HUES6 (cell line): ENCODE results near the gene LTBP1.

Source experiments
- H3K27ac ChIP-seq: 2 replicates; pipeline ENCODE4 v1.7.0; 2013; ENCODE audit warnings: low read depth, mild to moderate bottlenecking, low read length, inconsistent platforms
- H3K27me3 ChIP-seq: 2 replicates; pipeline ENCODE4 v1.6.1; 2013; ENCODE audit warnings: low read length; ENCODE audit not compliant: control insufficient read depth, insufficient read depth
- H3K36me3 ChIP-seq: 2 replicates; pipeline ENCODE4 v1.6.1; 2013; ENCODE audit warnings: low read length; ENCODE audit not compliant: control insufficient read depth, insufficient read depth
- H3K4me1 ChIP-seq: 2 replicates; pipeline ENCODE4 v1.6.1; 2013; ENCODE audit warnings: low read length; ENCODE audit not compliant: control insufficient read depth, insufficient read depth
- H3K4me3 ChIP-seq: 2 replicates; pipeline ENCODE4 v1.5.1; 2013; ENCODE audit warnings: low read depth, low read length
- H3K9ac ChIP-seq: one replicate; pipeline ENCODE4 v1.6.1; 2013; ENCODE audit warnings: mild to moderate bottlenecking, low read length
- H3K9me3 ChIP-seq: 2 replicates; pipeline ENCODE4 v1.6.1; 2013; ENCODE audit warnings: low read depth, low read length; ENCODE audit not compliant: control insufficient read depth, insufficient read depth

Gene LTBP1

GRCh38 chr2:33214857-33215256, 268.1 kb downstream of the LTBP1 start:
- H3K4me1 ChIP-seq, result peaks cover 8% of the 10 kb centered on the region
- H3K36me3 ChIP-seq, result no peaks in the 10 kb centered on the region
- H3K9ac ChIP-seq, result no peak overlapping the region
- no peak overlapping the region for H3K4me3 ChIP-seq
- no peak overlapping the region for H3K27ac ChIP-seq
- H3K9me3 ChIP-seq, result no peaks in the 10 kb centered on the region
- no peaks in the 10 kb centered on the region for H3K27me3 ChIP-seq

GRCh38 chr2:33215299-33215698, 268.5 kb downstream of the LTBP1 start:
- H3K27ac ChIP-seq, result no peak overlapping the region
- H3K4me1 ChIP-seq, result peaks cover 12% of the 10 kb centered on the region
- no peak overlapping the region for H3K4me3 ChIP-seq
- no peaks in the 10 kb centered on the region for H3K36me3 ChIP-seq
- no peak overlapping the region for H3K9ac ChIP-seq
- H3K9me3 ChIP-seq, result no peaks in the 10 kb centered on the region
- no peaks in the 10 kb centered on the region for H3K27me3 ChIP-seq

- Histone ChIP-seq H3K4me1 (peaks cover 16% of the 10 kb centered on the region), H3K9me3 (no peaks in the 10 kb centered on the region), H3K36me3 (no peaks in the 10 kb centered on the region), H3K27ac (no peak overlapping the region), H3K9ac (no peak overlapping the region), H3K27me3 (no peaks in the 10 kb centered on the region), H3K4me3 (no peak overlapping the region)
Observed at GRCh38 chr2:33215983-33216382, 269.2 kb downstream of the LTBP1 start.

- Histone ChIP-seq H3K36me3 (no peaks in the 10 kb centered on the region), H3K9me3 (no peaks in the 10 kb centered on the region), H3K27me3 (no peaks in the 10 kb centered on the region), H3K9ac (no peak overlapping the region), H3K4me3 (no peak overlapping the region), H3K27ac (no peak overlapping the region), H3K4me1 (peaks cover 16% of the 10 kb centered on the region)
Observed at GRCh38 chr2:33216508-33217182, 269.9 kb downstream of the LTBP1 start.

GRCh38 chr2:33217406-33217805, 270.7 kb downstream of the LTBP1 start:
- Histone ChIP-seq H3K4me3 (no peak overlapping the region), H3K9ac (no peak overlapping the region), H3K9me3 (no peaks in the 10 kb centered on the region), H3K27ac (no peak overlapping the region), H3K27me3 (no peaks in the 10 kb centered on the region), H3K4me1 (peaks cover 16% of the 10 kb centered on the region), H3K36me3 (no peaks in the 10 kb centered on the region)

- no peak overlapping the region for H3K4me3 ChIP-seq
- H3K36me3 ChIP-seq, result no peaks in the 10 kb centered on the region
- H3K9ac ChIP-seq, result no peak overlapping the region
- peaks cover 16% of the 10 kb centered on the region for H3K4me1 ChIP-seq
- no peaks in the 10 kb centered on the region for H3K9me3 ChIP-seq
- no peak overlapping the region for H3K27ac ChIP-seq
- no peaks in the 10 kb centered on the region for H3K27me3 ChIP-seq
Observed at GRCh38 chr2:33219114-33219513, 272.4 kb downstream of the LTBP1 start.

GRCh38 chr2:33219850-33220275, 273.1 kb downstream of the LTBP1 start:
- Histone ChIP-seq H3K27me3 (no peaks in the 10 kb centered on the region), H3K27ac (no peak overlapping the region), H3K9ac (no peak overlapping the region), H3K9me3 (no peaks in the 10 kb centered on the region), H3K4me1 (peaks cover 16% of the 10 kb centered on the region), H3K4me3 (no peak overlapping the region), H3K36me3 (no peaks in the 10 kb centered on the region)

GRCh38 chr2:33220533-33220932, 273.8 kb downstream of the LTBP1 start:
- Histone ChIP-seq H3K27ac (no peak overlapping the region), H3K9me3 (peaks cover 2% of the 10 kb centered on the region; the same call in 1 of the 2 replicates), H3K27me3 (no peaks in the 10 kb centered on the region), H3K9ac (no peak overlapping the region), H3K4me3 (no peak overlapping the region), H3K4me1 (peaks cover 16% of the 10 kb centered on the region), H3K36me3 (no peaks in the 10 kb centered on the region)

GRCh38 chr2:33221046-33221784, 274.5 kb downstream of the LTBP1 start:
- Histone ChIP-seq H3K9ac (no peak overlapping the region), H3K27me3 (no peaks in the 10 kb centered on the region), H3K4me1 (peaks cover 16% of the 10 kb centered on the region), H3K36me3 (no peaks in the 10 kb centered on the region), H3K27ac (no peak overlapping the region), H3K9me3 (peaks cover 3% of the 10 kb centered on the region; the same call in 1 of the 2 replicates), H3K4me3 (no peak overlapping the region)

GRCh38 chr2:33222309-33222708, 275.6 kb downstream of the LTBP1 start:
- no peak overlapping the region for H3K27ac ChIP-seq
- H3K36me3 ChIP-seq, result no peaks in the 10 kb centered on the region
- no peaks in the 10 kb centered on the region for H3K27me3 ChIP-seq
- H3K9me3 ChIP-seq, result peaks cover 3% of the 10 kb centered on the region; the same call in 1 of the 2 replicates
- H3K4me3 ChIP-seq, result no peak overlapping the region
- peaks cover 16% of the 10 kb centered on the region for H3K4me1 ChIP-seq
- no peak overlapping the region for H3K9ac ChIP-seq

- H3K9me3 ChIP-seq, result peaks cover 3% of the 10 kb centered on the region; the same call in 1 of the 2 replicates
Observed at GRCh38 chr2:33223856-33224255, 277.1 kb downstream of the LTBP1 start.

More at GRCh38 chr2:33223856-33224255, 277.1 kb downstream of the LTBP1 start:
- no peak overlapping the region for H3K4me3 ChIP-seq
- H3K4me1 ChIP-seq, result peaks cover 16% of the 10 kb centered on the region
- no peaks in the 10 kb centered on the region for H3K27me3 ChIP-seq
- H3K9ac ChIP-seq, result no peak overlapping the region
- no peaks in the 10 kb centered on the region for H3K36me3 ChIP-seq
- no peak overlapping the region for H3K27ac ChIP-seq
